HepG2 (cell line): ENCODE results near the gene LRRC17. TPM values are rescaled to one million over a fixed set of nuclear protein-coding genes. Genes with fewer than 3 reads are reported as not detected.

Experiments used
- ATAC-seq: fragments of 200-7000 bp; cut with Tn5 transposase; 3 replicates; pipeline ENCODE4 v1.9.1; 2020; ENCODE audit warnings: mild to moderate bottlenecking, moderate library complexity
- BruUV-seq: library from RNA; stranded (reverse); fragments of 400-500 nt; replicated peaks from 2 replicates; lab custom pipeline; 2021; lab: Mats Ljungman, UMichigan
- CTCF ChIA-PET: fragments of 300-600 bp; formaldehyde crosslinking; extraction: SDS; loops from one replicate; lab custom pipeline; 2021; ENCODE audit warnings: low total read pairs, inconsistent platforms, low intra/inter-chr PET ratio; lab: Yijun Ruan, JAX
- POLR2A ChIA-PET: fragments of 350-600 bp; sonication (Branson Sonifier 250); formaldehyde crosslinking; loops from one replicate; lab custom pipeline; 2020; ENCODE audit warnings: antibody characterized with exemption, inconsistent platforms; lab: Yijun Ruan, JAX
- DNase-seq: peaks from one replicate; pipeline ENCODE4 v3.0.0-alpha.2; 2015; ENCODE audit warnings: low spot score
- FAIRE-seq: peaks from 3 replicates; lab custom pipeline; 2011; peaks lifted over from hg19 to GRCh38; lab: Jason Lieb, UNC
- H2AFZ ChIP-seq: one replicate; pipeline ENCODE4 v1.6.1; 2011; ENCODE audit warnings: low read length, inconsistent platforms
- H3K27ac ChIP-seq: fragments of 300-600 bp; 3 replicates; pipeline ENCODE4 v1.8.0; 2011; ENCODE audit warnings: mixed run types, mild to moderate bottlenecking, mixed read lengths, low read length, inconsistent platforms; ENCODE audit not compliant: insufficient read depth; ENCODE audit errors: extremely low read length
- H3K27me3 ChIP-seq, 2 experiments: fragments of 200-600 bp in 1 of 2; 2 replicates in 1 of 2; 3 replicates in 1 of 2; pipeline versions ENCODE4 v1.6.0 to v1.8.0; 2011; ENCODE audit warnings: low read length in 2 of 2, mild to moderate bottlenecking in 2 of 2, moderate library complexity in 2 of 2, inconsistent platforms in 1 of 2; ENCODE audit not compliant: insufficient read depth in 2 of 2, control insufficient read depth in 1 of 2
- H3K36me3 ChIP-seq, 2 experiments: fragments of 200-600 bp in 1 of 2; replicated peaks in 1 of 2; 2 replicates in 1 of 2; 3 replicates in 1 of 2; pipeline versions ENCODE4 v1.5.1 to v1.8.0; 2011; ENCODE audit warnings: low read length in 2 of 2, inconsistent platforms in 1 of 2; ENCODE audit not compliant: insufficient read depth in 2 of 2, control insufficient read depth in 1 of 2
- H3K4me1 ChIP-seq: 2 replicates; pipeline ENCODE4 v1.5.1; 2012; ENCODE audit warnings: low read length, inconsistent platforms; ENCODE audit not compliant: insufficient read depth
- H3K4me2 ChIP-seq: 2 replicates; pipeline ENCODE4 v1.6.0; 2011; ENCODE audit warnings: low read depth, low read length, inconsistent platforms
- H3K4me3 ChIP-seq, 3 experiments: fragments of 200-600 bp in 1 of 3; sonication (generic), shearing (Covaris generic) in 1 of 3; replicated peaks in 1 of 3; 2 replicates each; pipeline ENCODE4 v1.5.1; 2011 to 2016; ENCODE audit warnings: low read length in 3 of 3, inconsistent platforms in 2 of 3, low read depth in 2 of 3, mild to moderate bottlenecking in 2 of 3, control low read depth in 1 of 3, mixed read lengths in 1 of 3; ENCODE audit not compliant: insufficient read depth in 1 of 3
- H3K79me2 ChIP-seq: one replicate; pipeline ENCODE4 v1.6.1; 2011; ENCODE audit warnings: low read length, inconsistent platforms; ENCODE audit not compliant: insufficient read depth
- H3K9ac ChIP-seq: 2 replicates; pipeline ENCODE4 v1.6.0; 2011; ENCODE audit warnings: mild to moderate bottlenecking, low read depth, low read length, inconsistent platforms; ENCODE audit not compliant: insufficient read depth
- H3K9me3 ChIP-seq: 2 replicates; pipeline ENCODE4 v1.5.1; 2012; ENCODE audit warnings: mild to moderate bottlenecking, low read length
- H4K20me1 ChIP-seq: 2 replicates; pipeline ENCODE4 v1.6.0; 2011; ENCODE audit warnings: inconsistent platforms, mild to moderate bottlenecking, low read length, moderate library complexity; ENCODE audit not compliant: insufficient read depth
- CCAR2 ChIP-seq: fragments of 200-400 bp; formaldehyde crosslinking; optimal IDR thresholded peaks from 2 replicates; pipeline ENCODE3; 2018; ENCODE audit warnings: low read depth, mild to moderate bottlenecking, low read length, moderate library complexity
- KIAA2018 ChIP-seq: sonication (generic); formaldehyde crosslinking; IDR thresholded peaks from 2 replicates; pipeline ENCODE4 v1.5.0; 2020; ENCODE audit warnings: mild to moderate bottlenecking, missing genetic modification reagents, borderline replicate concordance
- LBX2 ChIP-seq: sonication (generic); formaldehyde crosslinking; IDR thresholded peaks from 2 replicates; pipeline ENCODE4 v1.5.0; 2020; ENCODE audit warnings: missing genetic modification reagents, mild to moderate bottlenecking, borderline replicate concordance
- MIER2 ChIP-seq: IDR thresholded peaks from 2 replicates; pipeline ENCODE4 v1.6.1; 2016; ENCODE audit warnings: missing biosample characterization, missing genetic modification reagents
- PATZ1 ChIP-seq: sonication (generic); formaldehyde crosslinking; IDR thresholded peaks from 2 replicates; pipeline ENCODE4 v1.4.0; 2020; ENCODE audit warnings: missing genetic modification reagents
- RBM39 ChIP-seq: fragments of 200-400 bp; formaldehyde crosslinking; IDR thresholded peaks from one replicate; pipeline ENCODE4 v1.6.1; 2018; ENCODE audit warnings: antibody characterized with exemption, mild to moderate bottlenecking, low read depth, low read length; ENCODE audit not compliant: poor library complexity, severe bottlenecking
- TAF15 ChIP-seq: fragments of 200-400 bp; formaldehyde crosslinking; IDR thresholded peaks from one replicate; pipeline ENCODE4 v1.6.1; 2018; ENCODE audit warnings: mild to moderate bottlenecking, low read depth, low read length; ENCODE audit not compliant: poor library complexity, severe bottlenecking
- ZFP36L1 ChIP-seq: sonication (generic); formaldehyde crosslinking; IDR thresholded peaks from 2 replicates; pipeline ENCODE4 v1.8.0; 2022; ENCODE audit warnings: mild to moderate bottlenecking, missing genetic modification reagents, moderate library complexity
- ZNF619 ChIP-seq: sonication (generic); formaldehyde crosslinking; IDR thresholded peaks from 2 replicates; pipeline ENCODE4 v1.4.0; 2020; ENCODE audit warnings: mild to moderate bottlenecking, missing genetic modification reagents
- WGBS: methylation state at CpG from one replicate; pipeline ENCODE4 v1.1.6; 2017; ENCODE audit warnings: low lambda C conversion rate; 5-methylcytosine and 5-hydroxymethylcytosine counted together
- in situ Hi-C: cut with HindIII; loops from 2 replicates; pipeline ENCODE4 v1.10.0; 2017; ENCODE audit warnings: low pct_unique_long_range_greater_than_20kb; ENCODE audit not compliant: extremely low pct_ligation_motif_present
- intact Hi-C: fragments of 100-400 bp; cut with micrococcal nuclease; formaldehyde crosslinking; loops from one replicate; pipeline ENCODE4 v1.10.0; 2022; ENCODE audit not compliant: unreplicated experiment
- polyA plus RNA-seq, 8 experiments: library from polyadenylated mRNA; depleted of rRNA in 3 of 8; stranded (reverse) in 7 of 8; unstranded in 1 of 8; fragments of >200 nt; fragmentation: Illumina TruSeq in 4 of 8; extraction: Trizol in 4 of 8; gene quantifications; 2 replicates each; pipeline versions ENCODE4 v1.2.1 to v1.2.3, GENCODE V29; 2011 to 2016; ENCODE audit warnings: low read depth in 4 of 8, missing spikeins in 1 of 8, mixed read lengths in 1 of 8; ENCODE audit not compliant: insufficient read depth in 1 of 8
- total RNA-seq, 5 experiments: library from RNA; depleted of rRNA; stranded (reverse); fragments of >200 nt; fragmentation: Illumina TruSeq; extraction: Trizol; gene quantifications; 2 replicates each; pipeline ENCODE4 v1.2.3, GENCODE V29; 2016; ENCODE audit warnings: low read depth in 1 of 5
- TF ChIP-seq, protein P1 (sequence below): IDR thresholded peaks from 2 replicates; pipeline ENCODE4 v1.6.1; 2016; ENCODE audit warnings: control low read depth

The LRRC17 gene
- total and polyA plus RNA-seq, 2 of the 13 experiments (the other 11 are each of a cell fraction or from before 2014, with no cell fraction given) = 0.20 to 0.66 TPM

DNA sequence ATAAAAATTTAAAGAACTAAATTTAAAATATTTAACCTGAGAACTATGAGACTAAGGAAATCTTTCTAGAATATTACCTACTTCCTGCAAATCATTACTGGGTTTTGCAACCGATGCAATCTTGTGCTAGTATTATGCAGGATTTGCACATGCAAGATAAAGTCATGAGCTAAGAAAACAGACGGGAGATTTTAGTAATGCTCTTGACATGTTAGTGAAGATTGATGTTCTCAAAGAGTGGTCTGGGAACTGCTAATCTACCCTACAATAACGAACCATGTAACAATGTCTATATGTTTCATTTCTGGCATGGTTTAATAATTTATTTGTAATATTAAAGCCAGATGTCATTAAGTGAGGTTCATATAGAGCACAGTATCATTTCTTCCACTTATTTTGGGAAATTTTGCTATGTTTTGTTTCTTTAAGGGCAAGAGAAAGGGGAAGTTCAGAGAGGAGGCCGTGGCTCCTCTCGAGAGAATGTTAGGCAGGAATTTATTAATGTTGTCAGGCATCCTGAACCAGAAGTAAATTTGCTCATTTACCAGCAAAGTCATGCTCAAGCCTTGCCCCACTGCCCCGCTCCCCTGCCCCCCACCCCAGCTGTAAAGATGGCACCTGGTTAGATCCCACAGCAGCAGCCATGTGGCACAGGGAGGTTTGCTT, 22.8 kb downstream of the LRRC17 start (continued):
- no peak for TF ChIP-seq MIER2 (CRISPR knock-in tag)

GRCh38 chr7:102938679-102939078, 25.9 kb downstream of the LRRC17 start:
- ATAC-seq (no peak), FAIRE-seq (no peak), DNase-seq (no peak)
- 15% methylated on average over 1 of the region's 1 CpG for WGBS
- BruUV-seq = no TSS peak
- intact Hi-C loops (no loop called here), in situ Hi-C loops (no loop called here)
- no peaks in the 10 kb centered on the region for H3K79me2 ChIP-seq
- H3K27me3 ChIP-seq = peaks cover 0 to 1% of the 10 kb centered on the region in 2 experiments; a peak in 1 of 5 replicates
- no peak overlapping the region for H3K9ac ChIP-seq
- H2AFZ ChIP-seq = no peak overlapping the region
- ChIA-PET CTCF (no interaction called here), POLR2A (no interaction called here)
- no peaks in the 10 kb centered on the region for H3K36me3 ChIP-seq
- H4K20me1 ChIP-seq = no peaks in the 10 kb centered on the region
- no peaks in the 10 kb centered on the region for H3K4me1 ChIP-seq
- no peak overlapping the region for H3K27ac ChIP-seq
- H3K9me3 ChIP-seq = no peaks in the 10 kb centered on the region
- no peak overlapping the region for H3K4me2 ChIP-seq
- no peak overlapping the region for H3K4me3 ChIP-seq
- TF ChIP-seq KIAA2018 (CRISPR knock-in tag) (no peak), LBX2 (no peak), TAF15 (no peak), ZFP36L1 (CRISPR knock-in tag) (no peak), PATZ1 (CRISPR knock-in tag) (no peak), CCAR2 (no peak), RBM39 (no peak), ZNF619 (no peak)
- TF ChIP-seq, protein P1, sequence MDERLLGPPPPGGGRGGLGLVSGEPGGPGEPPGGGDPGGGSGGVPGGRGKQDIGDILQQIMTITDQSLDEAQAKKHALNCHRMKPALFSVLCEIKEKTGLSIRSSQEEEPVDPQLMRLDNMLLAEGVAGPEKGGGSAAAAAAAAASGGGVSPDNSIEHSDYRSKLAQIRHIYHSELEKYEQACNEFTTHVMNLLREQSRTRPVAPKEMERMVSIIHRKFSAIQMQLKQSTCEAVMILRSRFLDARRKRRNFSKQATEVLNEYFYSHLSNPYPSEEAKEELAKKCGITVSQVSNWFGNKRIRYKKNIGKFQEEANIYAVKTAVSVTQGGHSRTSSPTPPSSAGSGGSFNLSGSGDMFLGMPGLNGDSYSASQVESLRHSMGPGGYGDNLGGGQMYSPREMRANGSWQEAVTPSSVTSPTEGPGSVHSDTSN (CRISPR knock-in tag) = no peak
